ENCODE data around the gene FHIT.

DNA sequence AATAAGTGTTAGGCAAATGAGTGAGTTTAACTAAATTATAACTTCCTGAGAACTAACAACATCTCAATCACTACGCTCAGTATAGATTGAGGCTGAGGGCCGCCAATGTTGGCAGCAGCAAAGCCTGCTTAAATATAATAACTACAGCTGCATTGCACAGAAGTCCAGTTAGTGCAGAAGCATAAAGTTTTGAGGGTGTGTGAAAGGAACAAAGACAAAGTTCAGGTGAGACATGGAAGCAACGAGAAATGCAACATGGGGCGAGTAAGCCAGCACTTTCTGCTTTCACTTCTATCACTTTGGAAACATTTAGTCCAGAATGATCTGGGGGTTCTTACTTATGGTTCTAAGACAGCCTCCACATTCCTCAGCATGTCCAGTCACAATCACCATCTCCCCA lies 1149.1 kb downstream of the FHIT start:
- TF ChIP-seq, protein P1, sequence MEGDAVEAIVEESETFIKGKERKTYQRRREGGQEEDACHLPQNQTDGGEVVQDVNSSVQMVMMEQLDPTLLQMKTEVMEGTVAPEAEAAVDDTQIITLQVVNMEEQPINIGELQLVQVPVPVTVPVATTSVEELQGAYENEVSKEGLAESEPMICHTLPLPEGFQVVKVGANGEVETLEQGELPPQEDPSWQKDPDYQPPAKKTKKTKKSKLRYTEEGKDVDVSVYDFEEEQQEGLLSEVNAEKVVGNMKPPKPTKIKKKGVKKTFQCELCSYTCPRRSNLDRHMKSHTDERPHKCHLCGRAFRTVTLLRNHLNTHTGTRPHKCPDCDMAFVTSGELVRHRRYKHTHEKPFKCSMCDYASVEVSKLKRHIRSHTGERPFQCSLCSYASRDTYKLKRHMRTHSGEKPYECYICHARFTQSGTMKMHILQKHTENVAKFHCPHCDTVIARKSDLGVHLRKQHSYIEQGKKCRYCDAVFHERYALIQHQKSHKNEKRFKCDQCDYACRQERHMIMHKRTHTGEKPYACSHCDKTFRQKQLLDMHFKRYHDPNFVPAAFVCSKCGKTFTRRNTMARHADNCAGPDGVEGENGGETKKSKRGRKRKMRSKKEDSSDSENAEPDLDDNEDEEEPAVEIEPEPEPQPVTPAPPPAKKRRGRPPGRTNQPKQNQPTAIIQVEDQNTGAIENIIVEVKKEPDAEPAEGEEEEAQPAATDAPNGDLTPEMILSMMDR (IDR thresholded peaks at IDR 0.05), result no peak
- TF ChIP-seq POLR2A (IDR thresholded peaks at IDR 0.05), result no peak

Data from Peyer's patch (tissue), 4 donors.